Osteoblast (primary cell): ENCODE data around the gene CNN2. TPM values are rescaled to one million over a fixed set of nuclear protein-coding genes. Genes with fewer than 3 reads are reported as not detected.

Experiments
- DNase-seq: peaks from one replicate; pipeline ENCODE4 v3.0.0; 2011; ENCODE audit warnings: low spot score, mixed read lengths; ENCODE audit not compliant: insufficient read length; ENCODE audit errors: missing footprints
- H2AFZ ChIP-seq: 2 replicates; pipeline ENCODE4 v1.6.0; 2011; ENCODE audit warnings: mild to moderate bottlenecking, low read length
- H3K27ac ChIP-seq: 2 replicates; pipeline ENCODE4 v1.5.1; 2011; ENCODE audit warnings: mild to moderate bottlenecking, low read depth, low read length, moderate library complexity
- H3K27me3 ChIP-seq: 2 replicates; pipeline ENCODE4 v1.6.0; 2012; ENCODE audit warnings: mild to moderate bottlenecking, control low read depth, inconsistent platforms, low read length, moderate library complexity; ENCODE audit not compliant: insufficient read depth
- H3K36me3 ChIP-seq: 2 replicates; pipeline ENCODE4 v1.5.1; 2011; ENCODE audit warnings: mild to moderate bottlenecking, low read length, control low read depth, moderate library complexity; ENCODE audit not compliant: insufficient read depth
- H3K4me1 ChIP-seq: 2 replicates; pipeline ENCODE4 v1.5.1; 2011; ENCODE audit warnings: mild to moderate bottlenecking, low read length, control low read depth, moderate library complexity; ENCODE audit not compliant: insufficient read depth
- H3K4me2 ChIP-seq: 2 replicates; pipeline ENCODE4 v1.6.0; 2011; ENCODE audit warnings: mild to moderate bottlenecking, low read length; ENCODE audit not compliant: insufficient read depth
- H3K4me3 ChIP-seq: fragments of 200-600 bp; sonication (generic); 3 replicates; pipeline ENCODE4 v1.5.1; 2012; ENCODE audit warnings: mild to moderate bottlenecking, low read length, inconsistent platforms; ENCODE audit not compliant: insufficient read depth
- H3K79me2 ChIP-seq: 2 replicates; pipeline ENCODE4 v1.6.0; 2012; ENCODE audit warnings: mild to moderate bottlenecking, low read length, control low read depth, inconsistent platforms; ENCODE audit not compliant: insufficient read depth
- H3K9me3 ChIP-seq: 2 replicates; pipeline ENCODE4 v1.5.1; 2011; ENCODE audit warnings: low read depth, low read length, control low read depth
- H4K20me1 ChIP-seq: 2 replicates; pipeline ENCODE4 v1.6.0; 2012; ENCODE audit warnings: mild to moderate bottlenecking, low read length, control low read depth; ENCODE audit not compliant: insufficient read depth
- total RNA-seq: library from RNA; depleted of rRNA; stranded (reverse); fragments of >200 nt; gene quantifications from 2 replicates; pipeline ENCODE4 v1.2.3, GENCODE V29; 2012
- TF ChIP-seq, protein P1 (sequence below): IDR thresholded peaks from 2 replicates; pipeline ENCODE4 v1.5.1; 2011; ENCODE audit warnings: mild to moderate bottlenecking, low read depth, low read length, moderate library complexity; ENCODE audit errors: extremely low read depth

Gene CNN2
- total RNA-seq, 1 donor: 594 TPM

DNA sequence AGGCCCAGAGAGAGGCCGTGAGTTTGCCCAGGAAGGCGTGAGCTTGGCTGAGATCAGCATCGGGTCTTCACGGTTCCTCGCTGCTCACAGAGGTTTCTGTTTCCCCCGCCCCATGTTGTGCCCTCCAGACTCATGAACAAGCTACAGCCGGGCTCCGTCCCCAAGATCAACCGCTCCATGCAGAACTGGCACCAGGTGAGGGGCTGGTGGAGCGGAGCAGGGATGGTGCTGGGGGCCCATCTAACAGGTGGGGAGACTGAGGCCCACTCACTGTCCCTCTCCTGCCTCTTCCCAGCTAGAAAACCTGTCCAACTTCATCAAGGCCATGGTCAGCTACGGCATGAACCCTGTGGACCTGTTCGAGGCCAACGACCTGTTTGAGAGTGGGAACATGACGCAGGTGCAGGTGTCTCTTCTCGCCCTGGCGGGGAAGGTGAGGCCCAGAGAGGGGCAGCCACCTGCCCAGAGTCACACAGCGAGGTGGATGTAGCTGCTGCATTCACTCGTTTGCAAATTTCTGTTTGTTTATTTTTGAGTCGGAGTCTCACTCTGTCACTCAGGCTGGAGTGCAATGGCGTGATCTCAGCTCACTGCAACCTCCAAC lies 6.0 kb downstream of the CNN2 start:
- no peak overlapping the region for H3K27ac ChIP-seq
- peaks cover 53% of the 10 kb centered on the region for H4K20me1 ChIP-seq
- H3K79me2 ChIP-seq: peaks cover 56% of the 10 kb centered on the region
- H2AFZ ChIP-seq: no peak overlapping the region
- no peak overlapping the region for H3K4me3 ChIP-seq
- no peak overlapping the region for H3K4me2 ChIP-seq
- TF ChIP-seq, protein P1, sequence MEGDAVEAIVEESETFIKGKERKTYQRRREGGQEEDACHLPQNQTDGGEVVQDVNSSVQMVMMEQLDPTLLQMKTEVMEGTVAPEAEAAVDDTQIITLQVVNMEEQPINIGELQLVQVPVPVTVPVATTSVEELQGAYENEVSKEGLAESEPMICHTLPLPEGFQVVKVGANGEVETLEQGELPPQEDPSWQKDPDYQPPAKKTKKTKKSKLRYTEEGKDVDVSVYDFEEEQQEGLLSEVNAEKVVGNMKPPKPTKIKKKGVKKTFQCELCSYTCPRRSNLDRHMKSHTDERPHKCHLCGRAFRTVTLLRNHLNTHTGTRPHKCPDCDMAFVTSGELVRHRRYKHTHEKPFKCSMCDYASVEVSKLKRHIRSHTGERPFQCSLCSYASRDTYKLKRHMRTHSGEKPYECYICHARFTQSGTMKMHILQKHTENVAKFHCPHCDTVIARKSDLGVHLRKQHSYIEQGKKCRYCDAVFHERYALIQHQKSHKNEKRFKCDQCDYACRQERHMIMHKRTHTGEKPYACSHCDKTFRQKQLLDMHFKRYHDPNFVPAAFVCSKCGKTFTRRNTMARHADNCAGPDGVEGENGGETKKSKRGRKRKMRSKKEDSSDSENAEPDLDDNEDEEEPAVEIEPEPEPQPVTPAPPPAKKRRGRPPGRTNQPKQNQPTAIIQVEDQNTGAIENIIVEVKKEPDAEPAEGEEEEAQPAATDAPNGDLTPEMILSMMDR: no peak
- no peaks in the 10 kb centered on the region for H3K27me3 ChIP-seq
- DNase-seq: no peak
- H3K9me3 ChIP-seq: no peaks in the 10 kb centered on the region
- H3K4me1 ChIP-seq: peaks cover 6% of the 10 kb centered on the region
- H3K36me3 ChIP-seq: peaks cover 41% of the 10 kb centered on the region

DNA sequence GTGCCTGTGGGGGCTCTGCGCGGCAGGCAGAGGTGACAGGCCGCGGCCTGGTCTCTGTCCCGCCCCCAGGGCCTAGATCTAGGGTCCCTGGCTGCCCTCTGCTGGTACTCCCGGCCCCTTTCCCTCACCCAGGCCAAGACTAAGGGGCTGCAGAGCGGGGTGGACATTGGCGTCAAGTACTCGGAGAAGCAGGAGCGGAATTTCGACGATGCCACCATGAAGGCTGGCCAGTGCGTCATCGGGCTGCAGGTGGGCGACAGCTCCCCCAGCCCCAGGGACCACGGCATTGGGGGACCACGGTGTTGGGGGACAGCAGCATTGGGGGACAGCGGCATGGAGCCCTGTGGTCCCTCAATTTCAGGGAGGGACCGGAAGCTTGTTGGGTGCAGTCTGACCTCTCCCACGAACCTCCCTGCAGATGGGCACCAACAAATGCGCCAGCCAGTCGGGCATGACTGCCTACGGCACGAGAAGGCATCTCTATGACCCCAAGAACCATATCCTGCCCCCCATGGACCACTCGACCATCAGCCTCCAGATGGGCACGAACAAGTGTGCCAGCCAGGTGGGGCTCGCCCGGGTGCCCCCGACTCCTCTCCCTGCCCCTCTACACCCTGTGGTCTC lies 9.7 kb downstream of the CNN2 start:
- no peak overlapping the region for H2AFZ ChIP-seq
- DNase-seq: no peak
- H4K20me1 ChIP-seq: peaks cover 48% of the 10 kb centered on the region
- H3K27me3 ChIP-seq: no peaks in the 10 kb centered on the region
- no peak overlapping the region for H3K27ac ChIP-seq
- TF ChIP-seq, protein P1: no peak
- H3K79me2 ChIP-seq: peaks cover 21% of the 10 kb centered on the region
- H3K9me3 ChIP-seq: no peaks in the 10 kb centered on the region
- H3K4me2 ChIP-seq: no peak overlapping the region
- H3K36me3 ChIP-seq: peaks cover 46% of the 10 kb centered on the region
- peaks cover 25% of the 10 kb centered on the region for H3K4me1 ChIP-seq
- no peak overlapping the region for H3K4me3 ChIP-seq

- peak overlapping the region; percentile 17 for H3K27ac ChIP-seq
- H3K4me1 ChIP-seq: peaks cover 38% of the 10 kb centered on the region
- peaks cover 11% of the 10 kb centered on the region for H3K79me2 ChIP-seq
- no peaks in the 10 kb centered on the region for H3K9me3 ChIP-seq
- TF ChIP-seq, protein P1: no peak
- H3K4me3 ChIP-seq: no peak overlapping the region
- H4K20me1 ChIP-seq: peaks cover 39% of the 10 kb centered on the region
- no peaks in the 10 kb centered on the region for H3K27me3 ChIP-seq
- no peak overlapping the region for H2AFZ ChIP-seq
- DNase-seq: no peak
- H3K4me2 ChIP-seq: peak overlapping the region; percentile 3
- H3K36me3 ChIP-seq: peaks cover 38% of the 10 kb centered on the region
Observed at GRCh38 chr19:1037621-1038064, 11.2 kb downstream of the CNN2 start.

- no peak overlapping the region for H2AFZ ChIP-seq
- H3K9me3 ChIP-seq: no peaks in the 10 kb centered on the region
- no peak overlapping the region for H3K27ac ChIP-seq
- peak overlapping the region; percentile 80 for H3K4me2 ChIP-seq
- peaks cover 29% of the 10 kb centered on the region for H3K36me3 ChIP-seq
- H3K27me3 ChIP-seq: no peaks in the 10 kb centered on the region
- peak overlapping the region; percentile 68 for H3K4me3 ChIP-seq
- DNase-seq: no peak
- peaks cover 31% of the 10 kb centered on the region for H4K20me1 ChIP-seq
- TF ChIP-seq, protein P1: no peak
- peaks cover 42% of the 10 kb centered on the region for H3K4me1 ChIP-seq
- peaks cover 4% of the 10 kb centered on the region for H3K79me2 ChIP-seq
Observed at GRCh38 chr19:1038978-1039645, 12.7 kb downstream of the CNN2 start.
